NT2/D1 (cell line): ENCODE data around the gene AAMDC.

Experiments
- YY1 ChIP-seq: IDR thresholded peaks from 2 replicates; pipeline ENCODE4 v1.6.1; 2011; ENCODE audit not compliant: insufficient read length, insufficient read depth
- ZNF274 ChIP-seq: IDR thresholded peaks from 2 replicates; pipeline ENCODE4 v1.6.1; 2011; ENCODE audit warnings: mild to moderate bottlenecking, low read depth, low read length

DNA sequence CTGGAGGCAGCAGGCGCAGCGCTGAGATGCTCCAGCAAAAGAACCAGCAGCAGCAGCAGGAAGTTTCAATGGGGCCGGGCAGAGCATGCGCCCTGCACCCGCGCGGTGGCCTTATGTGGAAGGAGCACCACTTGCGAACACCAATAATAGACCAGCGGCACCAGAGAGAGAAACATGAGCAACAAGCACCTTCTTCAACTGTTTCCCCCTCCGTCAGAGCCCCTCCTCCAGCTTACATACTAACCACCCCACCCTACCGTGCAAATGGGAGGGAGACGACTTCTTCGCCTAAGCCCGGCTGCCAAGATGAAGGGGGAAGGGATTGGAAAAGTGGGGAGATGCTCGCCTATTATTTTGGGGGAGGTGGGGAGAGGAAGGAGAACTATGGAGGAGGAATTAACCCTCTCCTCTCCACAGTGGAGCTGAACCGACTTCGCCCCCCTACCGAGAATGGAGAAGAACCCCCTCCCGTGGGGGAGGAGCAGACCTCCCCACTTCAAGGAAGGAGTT, 1.5 kb upstream of the AAMDC start:
- TF ChIP-seq ZNF274 (no peak), YY1 (no peak)
